OCI-LY3 (cell line): ENCODE results near the gene ARF1.

ENCODE experiments used
- CTCF ChIP-seq: fragments of 200-600, 300-600 bp; sonication (generic); IDR thresholded peaks from 2 replicates; pipeline ENCODE4 v1.5.1; 2014; ENCODE audit warnings: antibody characterized with exemption, low read length, low read depth
- EZH2phosphoT487 ChIP-seq: fragments of 200-600 bp; shearing (Covaris generic); IDR thresholded peaks from 2 replicates; pipeline ENCODE4 v1.6.1; 2018; ENCODE audit warnings: antibody characterized with exemption, mixed run types, low read depth

GRCh38 chr1:228081578-228082213, 812 bp upstream of the ARF1 start:
- TF ChIP-seq CTCF (no peak), EZH2phosphoT487 (no peak)
